WI38 (cell line): Measurements from ENCODE around the gene ZDHHC23.

Experiments used
- H3K4me3 ChIP-seq: 2 replicates; pipeline ENCODE4 v1.5.1; 2011; ENCODE audit warnings: low read depth, mild to moderate bottlenecking, control low read depth, low read length
- CTCF ChIP-seq: IDR thresholded peaks from 2 replicates; pipeline ENCODE4 v1.5.1; 2012; ENCODE audit warnings: low read depth, mild to moderate bottlenecking, control low read depth, low read length

Gene ZDHHC23

DNA sequence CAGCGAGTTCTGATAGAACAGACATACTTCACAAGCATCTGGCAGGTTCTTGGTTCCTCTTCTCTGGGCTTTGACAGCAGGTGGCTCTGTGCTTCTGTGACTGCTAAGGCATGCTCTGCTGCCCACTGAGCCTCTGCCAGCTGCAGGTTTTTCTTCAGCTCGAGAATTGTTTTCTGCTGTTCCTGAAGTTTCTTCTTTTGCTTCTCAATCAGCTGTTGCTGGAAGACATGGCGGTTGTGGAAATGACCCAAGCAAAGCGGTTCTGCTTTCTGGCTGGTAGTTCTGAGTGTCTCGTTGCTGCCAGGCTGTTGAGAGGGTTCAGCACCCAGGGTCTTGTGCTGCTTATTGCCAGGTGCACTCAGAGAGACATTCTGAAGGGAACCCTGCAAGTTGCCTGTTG is 57.7 kb downstream of the ZDHHC23 start:
- no peak overlapping the region for H3K4me3 ChIP-seq
- no peak for TF ChIP-seq CTCF

GRCh38 chr3:114011059-114011797 is 63.4 kb downstream of the ZDHHC23 start:
- TF ChIP-seq CTCF = no peak
- H3K4me3 ChIP-seq = no peak overlapping the region
